Keratinocyte (primary cell): ENCODE measurements around the gene L3MBTL2. TPM values are rescaled to one million over a fixed set of nuclear protein-coding genes. Genes with fewer than 3 reads are reported as not detected.

Source experiments
- DNase-seq: peaks from one replicate; pipeline ENCODE4 v3.0.0-alpha.2; 2011; ENCODE audit warnings: low read depth, missing footprints, low spot score
- FAIRE-seq: peaks from 2 replicates; lab custom pipeline; 2011; peaks lifted over from hg19 to GRCh38; lab: Jason Lieb, UNC
- H2AFZ ChIP-seq: 2 replicates; pipeline ENCODE4 v1.6.0; 2012; ENCODE audit warnings: low read length, control low read depth, inconsistent platforms; ENCODE audit not compliant: control insufficient read depth
- H3K27ac ChIP-seq: 2 replicates; pipeline ENCODE4 v1.5.1; 2011; ENCODE audit warnings: low read length; ENCODE audit not compliant: control insufficient read depth, insufficient read depth
- H3K27me3 ChIP-seq: 3 replicates; pipeline ENCODE4 v1.6.0; 2011; ENCODE audit warnings: low read length; ENCODE audit not compliant: control insufficient read depth, insufficient read depth; ENCODE audit errors: extremely low read depth
- H3K36me3 ChIP-seq, 2 experiments: 2 replicates in 1 of 2; 3 replicates in 1 of 2; pipeline ENCODE4 v1.5.1; 2011; ENCODE audit warnings: low read length in 2 of 2, mild to moderate bottlenecking in 1 of 2; ENCODE audit not compliant: control insufficient read depth in 2 of 2, insufficient read depth in 2 of 2; ENCODE audit errors: extremely low read depth in 1 of 2
- H3K4me1 ChIP-seq: 3 replicates; pipeline ENCODE4 v1.5.1; 2011; ENCODE audit warnings: low read length; ENCODE audit not compliant: control insufficient read depth, insufficient read depth; ENCODE audit errors: extremely low read depth
- H3K4me2 ChIP-seq: 3 replicates; pipeline ENCODE4 v1.6.0; 2011; ENCODE audit warnings: low read depth, low read length; ENCODE audit not compliant: control insufficient read depth, insufficient read depth; ENCODE audit errors: extremely low read depth
- H3K4me3 ChIP-seq, 3 experiments: fragments of 200-600 bp in 1 of 3; sonication (generic) in 1 of 3; 2 replicates in 2 of 3; 3 replicates in 1 of 3; pipeline ENCODE4 v1.5.1; 2011 to 2016; ENCODE audit warnings: low read length in 3 of 3, mild to moderate bottlenecking in 3 of 3, control low read depth in 2 of 3, inconsistent platforms in 1 of 3, low read depth in 1 of 3, mixed read lengths in 1 of 3, mixed run types in 1 of 3, moderate library complexity in 1 of 3; ENCODE audit not compliant: control insufficient read depth in 2 of 3, insufficient read depth in 2 of 3; ENCODE audit errors: extremely low read depth in 1 of 3
- H3K79me2 ChIP-seq: 2 replicates; pipeline ENCODE4 v1.6.0; 2012; ENCODE audit warnings: low read length; ENCODE audit not compliant: control insufficient read depth, insufficient read depth
- H3K9ac ChIP-seq: 3 replicates; pipeline ENCODE4 v1.6.0; 2011; ENCODE audit warnings: low read length; ENCODE audit not compliant: control insufficient read depth, insufficient read depth; ENCODE audit errors: extremely low read depth
- H3K9me1 ChIP-seq: 3 replicates; pipeline ENCODE4 v1.6.0; 2011; ENCODE audit warnings: low read length; ENCODE audit not compliant: control insufficient read depth, insufficient read depth; ENCODE audit errors: extremely low read depth
- H3K9me3 ChIP-seq: 2 replicates; pipeline ENCODE4 v1.5.1; 2012; ENCODE audit warnings: low read depth, low read length; ENCODE audit not compliant: control insufficient read depth
- H4K20me1 ChIP-seq: 3 replicates; pipeline ENCODE4 v1.6.0; 2011; ENCODE audit warnings: low read length; ENCODE audit not compliant: control insufficient read depth, insufficient read depth; ENCODE audit errors: extremely low read depth
- CTCF ChIP-seq, 3 experiments: IDR thresholded peaks in 1 of 3; conservative IDR thresholded peaks in 1 of 3; optimal IDR thresholded peaks in 1 of 3; 2 replicates in 2 of 3; 3 replicates in 1 of 3; pipeline versions ENCODE3 to v1.5.1; 2011; ENCODE audit warnings: low read length in 3 of 3, mild to moderate bottlenecking in 3 of 3, moderate library complexity in 2 of 3, control low read depth in 1 of 3, inconsistent platforms in 1 of 3; ENCODE audit not compliant: insufficient read depth in 2 of 3; ENCODE audit errors: extremely low read depth in 1 of 3
- EZH2 ChIP-seq: IDR thresholded peaks from one replicate; pipeline ENCODE4 v1.6.1; 2012; ENCODE audit warnings: inconsistent platforms, mild to moderate bottlenecking, low read length, moderate library complexity
- dilution Hi-C: fragments of 300-500 bp; cut with MboI; formaldehyde crosslinking; loops from one replicate; pipeline ENCODE4 v1.7.0; 2020; ENCODE audit warnings: low sequenced_read_pairs; ENCODE audit not compliant: extremely low pct_ligation_motif_present
- polyA plus RNA-seq, 5 experiments: library from polyadenylated mRNA; depleted of rRNA in 3 of 5; stranded (reverse) in 3 of 5; stranded (forward) in 1 of 5; unstranded in 1 of 5; fragments of >200 nt; gene quantifications; 1 replicate in 1 of 5; 2 replicates in 3 of 5; 3 replicates in 1 of 5; pipeline versions ENCODE4 v1.2.1 to v1.2.3, GENCODE V29; 2011 to 2012; ENCODE audit warnings: missing spikeins in 2 of 5, low read depth in 1 of 5, low replicate concordance in 1 of 5

The L3MBTL2 gene
- polyA plus RNA-seq, 1 donor (not counting 4 experiments of a cell fraction or from before 2014, with no cell fraction given) = 16.7 TPM

- dilution Hi-C loops = no loop called here
These were observed 2.0 kb upstream of the L3MBTL2 start for GRCh38 chr22:41203118-41203517.

GRCh38 chr22:41204066-41204465 is 1.0 kb upstream of the L3MBTL2 start:
- no peak for FAIRE-seq
- dilution Hi-C loops = no loop called here
- Histone ChIP-seq H2AFZ (no peak overlapping the region), H4K20me1 (no peaks in the 10 kb centered on the region), H3K9me3 (no peaks in the 10 kb centered on the region), H3K4me3 (no peak overlapping the region), H3K27me3 (no peaks in the 10 kb centered on the region), H3K4me2 (no peak overlapping the region), H3K27ac (no peak overlapping the region), H3K36me3 (no peaks in the 10 kb centered on the region), H3K9me1 (no peaks in the 10 kb centered on the region), H3K9ac (no peak overlapping the region), H3K79me2 (peaks cover 25% of the 10 kb centered on the region), H3K4me1 (peaks cover 9% of the 10 kb centered on the region)
- DNase-seq = no peak
- TF ChIP-seq EZH2 (no peak), CTCF (optimal IDR thresholded peaks at IDR 0.05 in 1 of 3, IDR thresholded peaks at IDR 0.05 in 1 of 3, conservative IDR thresholded peaks at IDR 0.05 in 1 of 3; ENCODE audit: extremely low read depth in 1 of 3, insufficient read depth in 2 of 3, low read length in 3 of 3) (no peak)

More at GRCh38 chr22:41203118-41203517, 2.0 kb upstream of the L3MBTL2 start:
- peaks cover 14% of the 10 kb centered on the region for H3K4me1 ChIP-seq
- no peak overlapping the region for H2AFZ ChIP-seq
- DNase-seq (no peak), FAIRE-seq (no peak)
- no peak overlapping the region for H3K9ac ChIP-seq
- H3K4me2 ChIP-seq = no peak overlapping the region
- no peaks in the 10 kb centered on the region for H3K9me3 ChIP-seq
- H3K27me3 ChIP-seq = no peaks in the 10 kb centered on the region
- H3K36me3 ChIP-seq = no peaks in the 10 kb centered on the region
- no peak overlapping the region for H3K4me3 ChIP-seq
- TF ChIP-seq CTCF (optimal IDR thresholded peaks at IDR 0.05 in 1 of 3, IDR thresholded peaks at IDR 0.05 in 1 of 3, conservative IDR thresholded peaks at IDR 0.05 in 1 of 3; ENCODE audit: extremely low read depth in 1 of 3, insufficient read depth in 2 of 3, low read length in 3 of 3) = no peak
- TF ChIP-seq EZH2 = no peak
- peaks cover 25% of the 10 kb centered on the region for H3K79me2 ChIP-seq
- no peaks in the 10 kb centered on the region for H4K20me1 ChIP-seq
- no peak overlapping the region for H3K27ac ChIP-seq
- no peaks in the 10 kb centered on the region for H3K9me1 ChIP-seq
